Uterus (tissue), 4 donors: ENCODE measurements around the gene MESP2. TPM values are rescaled to one million over a fixed set of nuclear protein-coding genes. Genes with fewer than 3 reads are reported as not detected.

Experiments used
- DNase-seq, 2 donors: peaks; one replicate each; pipeline ENCODE4 v3.0.0-alpha.2; 2019 to 2020
- H3K27ac ChIP-seq, 2 donors: fragments of 200-600 bp; sonication (generic); 1 replicate in 1 of 2; 2 replicates in 1 of 2; pipeline ENCODE4 v1.5.1; 2016 to 2018
- H3K27me3 ChIP-seq, 2 donors: fragments of 200-600 bp; sonication (generic); one replicate each; pipeline ENCODE4 v1.5.1; 2018 to 2019; ENCODE audit warnings: control low read depth in 1 of 2
- H3K36me3 ChIP-seq, 2 donors: fragments of 200-600 bp; sonication (generic); one replicate each; pipeline ENCODE4 v1.5.1; 2019; ENCODE audit warnings: control low read depth in 1 of 2
- H3K4me1 ChIP-seq, 2 donors: fragments of 200-600 bp; sonication (generic); one replicate each; pipeline ENCODE4 v1.5.1; 2018 to 2019; ENCODE audit warnings: control low read depth in 1 of 2
- H3K4me3 ChIP-seq, 2 donors: fragments of 200-600 bp; sonication (generic); 1 replicate in 1 of 2; 2 replicates in 1 of 2; pipeline ENCODE4 v1.5.1; 2018 to 2019; ENCODE audit warnings: mild to moderate bottlenecking in 1 of 2
- H3K9me3 ChIP-seq, 2 donors: fragments of 200-600 bp; sonication (generic); one replicate each; pipeline ENCODE4 v1.5.1; 2019; ENCODE audit warnings: control low read depth in 1 of 2
- CTCF ChIP-seq, 4 experiments: fragments of 200-600 bp in 2 of 4; fragments of 450-650 bp in 2 of 4; sonication (generic) in 2 of 4; IDR thresholded peaks; one replicate each; pipeline ENCODE4 v1.5.1; 2016 to 2019; ENCODE audit warnings: antibody characterized with exemption in 4 of 4, mild to moderate bottlenecking in 2 of 4, moderate library complexity in 1 of 4
- POLR2A ChIP-seq, 2 donors: fragments of 450-650 bp; IDR thresholded peaks; one replicate each; pipeline ENCODE4 v1.6.1; 2016; ENCODE audit warnings: antibody characterized with exemption in 2 of 2, mild to moderate bottlenecking in 1 of 2, moderate library complexity in 1 of 2
- intact Hi-C: fragments of 100-400 bp; cut with DNase I; formaldehyde crosslinking; loops from one replicate; pipeline ENCODE4 v1.15.1; 2023; ENCODE audit warnings: low total_unique reads
- total RNA-seq, 4 donors: library from RNA; depleted of rRNA in 3 of 4; stranded (reverse); fragments of >200 nt in 3 of 4; gene quantifications; one replicate each; pipeline versions ENCODE4 v1.1.0 to v1.2.4, GENCODE V29; 2014 to 2023
- donor health status: DM: yes; HTN: yes; CAD: no.

Gene MESP2
- total RNA-seq, 4 donors from 2014 or later = 0.21 TPM; not detected in 3

DNA sequence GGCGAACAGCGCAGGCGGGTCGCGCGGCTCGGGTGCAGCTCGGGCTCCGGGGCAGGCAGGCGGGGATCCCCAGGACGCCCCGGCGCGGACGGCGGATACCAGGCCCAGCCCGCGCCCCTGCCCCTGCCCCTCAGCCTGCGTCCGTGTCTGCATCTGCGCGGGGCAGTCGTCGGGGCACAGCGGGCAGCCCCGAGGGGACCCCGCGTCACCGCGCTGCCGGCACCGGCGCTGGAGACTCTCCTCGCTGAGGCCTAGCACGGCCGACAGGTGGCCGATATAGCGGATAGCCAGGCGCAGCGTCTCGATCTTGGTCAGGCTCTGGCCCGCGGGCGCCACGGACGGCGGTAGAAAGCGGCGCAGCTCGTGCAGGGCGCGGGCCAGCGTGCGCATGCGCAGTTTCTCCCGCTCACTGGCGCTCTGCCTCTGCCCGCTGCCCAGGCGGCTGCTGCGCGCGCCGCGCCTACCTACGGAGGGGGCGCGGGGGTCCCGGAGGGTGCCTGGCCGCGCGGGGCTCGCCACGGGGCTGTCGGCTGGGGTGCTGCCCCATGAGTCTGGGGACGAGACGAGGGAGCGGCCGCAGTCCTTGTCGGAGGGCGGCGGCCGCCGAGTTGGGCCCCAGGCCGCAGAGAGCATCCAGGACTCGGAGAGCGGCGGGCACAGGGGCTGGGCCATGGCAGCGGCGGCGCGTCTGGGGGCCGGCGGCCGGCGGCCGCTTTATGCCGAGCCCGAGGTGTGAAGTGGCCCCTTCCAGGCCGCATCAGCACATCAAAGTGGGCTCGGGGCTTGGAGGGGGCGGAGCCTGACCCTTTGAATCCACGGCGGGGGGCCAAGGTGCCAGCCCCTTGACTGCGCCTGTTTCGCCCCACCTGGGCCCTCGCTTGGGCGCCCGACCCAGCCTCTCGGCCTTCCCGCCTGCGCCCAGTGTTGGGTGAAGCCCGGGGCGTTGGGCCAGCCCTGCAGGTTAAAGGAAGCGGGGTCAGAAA, 25.3 kb upstream of the MESP2 start, which contains the start of gene MESP1:
TSS of gene MESP1 (minus strand) at position 690 of the 983 bp plus-strand sequence. CDS start at position 672, 18 bp downstream.
- no peaks in the 10 kb centered on the region for H3K9me3 ChIP-seq
- H3K27ac ChIP-seq = peak within 1 kb of the TSS; percentile 53 to 67
- intact Hi-C loops = no loop called here

GRCh38 chr15:89751748-89752147, 24.4 kb upstream of the MESP2 start:
- Histone ChIP-seq H3K27ac (no peak overlapping the region), H3K27me3 (no peaks in the 10 kb centered on the region), H3K4me1 (peaks cover 0 to 7% of the 10 kb centered on the region in 2 donors), H3K9me3 (no peaks in the 10 kb centered on the region), H3K4me3 (no peak overlapping the region), H3K36me3 (no peaks in the 10 kb centered on the region)
- intact Hi-C loops = no loop called here
- TF ChIP-seq POLR2A (IDR thresholded peaks at IDR 0.05) (no peak), CTCF (IDR thresholded peaks at IDR 0.05) (no peak)
- DNase-seq = no peak

More for the DNA sequence above, 25.3 kb upstream of the MESP2 start, which contains the start of gene MESP1:
- peaks cover 0 to 3% of the 10 kb centered on the region in 2 donors for H3K27me3 ChIP-seq
- peak; percentile 47 to 93 (median 86) for TF ChIP-seq CTCF (IDR thresholded peaks at IDR 0.05)
- TF ChIP-seq POLR2A (IDR thresholded peaks at IDR 0.05) = peak; percentile 61 to 70
- H3K36me3 ChIP-seq = no peaks in the 10 kb centered on the region
- peaks cover 0 to 7% of the 10 kb centered on the region in 2 donors for H3K4me1 ChIP-seq
- peak within 1 kb of the TSS; percentile 35 to 73 for H3K4me3 ChIP-seq
- peak; percentile 90 for DNase-seq

- H3K36me3 ChIP-seq = no peaks in the 10 kb centered on the region
- H3K27ac ChIP-seq = no peak overlapping the region
- no peak for DNase-seq
- H3K4me1 ChIP-seq = peaks cover 0 to 7% of the 10 kb centered on the region in 2 donors
- intact Hi-C loops = no loop called here
- no peak for TF ChIP-seq CTCF (IDR thresholded peaks at IDR 0.05)
- TF ChIP-seq POLR2A (IDR thresholded peaks at IDR 0.05) = no peak
- no peaks in the 10 kb centered on the region for H3K9me3 ChIP-seq
- H3K4me3 ChIP-seq = no peak overlapping the region
- H3K27me3 ChIP-seq = no peaks in the 10 kb centered on the region
Observed at GRCh38 chr15:89753855-89754254, 22.3 kb upstream of the MESP2 start.

DNA sequence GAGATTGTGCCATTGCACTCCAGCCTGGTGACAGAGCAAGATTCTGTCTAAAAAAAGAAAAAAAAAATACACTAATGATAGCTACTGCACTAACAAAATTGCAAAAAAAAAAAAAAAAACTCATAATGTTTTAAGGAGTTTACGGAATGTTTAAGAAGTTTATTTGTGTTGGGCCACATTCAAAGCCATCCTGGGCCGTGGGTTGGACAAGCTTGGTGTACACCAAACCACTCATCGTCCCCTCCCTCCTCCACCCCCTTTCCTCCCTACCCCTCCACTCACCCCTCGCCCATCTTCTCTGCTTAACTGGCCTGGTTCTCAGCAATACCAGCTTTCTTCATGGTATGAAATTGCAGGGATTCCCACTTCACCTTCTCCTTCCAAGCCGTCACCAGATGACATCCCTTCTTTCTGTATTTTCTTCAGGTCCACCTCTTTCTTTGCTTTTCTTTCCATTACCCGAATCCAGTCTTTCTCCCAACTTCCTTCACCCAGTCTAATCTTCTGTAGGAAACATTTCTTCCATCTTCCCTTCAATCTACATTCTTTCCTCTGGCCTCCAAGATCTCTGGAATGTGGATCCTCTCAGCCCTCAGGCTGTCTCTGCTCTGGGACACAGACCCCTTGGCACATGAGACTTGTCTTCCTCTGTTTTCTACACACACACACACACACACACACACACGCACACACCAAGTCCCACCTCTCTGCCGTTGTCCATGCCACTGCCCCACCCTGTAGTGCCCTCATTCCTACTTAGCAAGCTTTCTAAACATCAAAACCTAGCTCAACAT, 21.6 kb upstream of the MESP2 start:
- Histone ChIP-seq H3K4me1 (peaks cover 0 to 7% of the 10 kb centered on the region in 2 donors), H3K27ac (no peak overlapping the region), H3K9me3 (no peaks in the 10 kb centered on the region), H3K4me3 (no peak overlapping the region), H3K36me3 (no peaks in the 10 kb centered on the region), H3K27me3 (no peaks in the 10 kb centered on the region)
- intact Hi-C loops = loop anchor here (5.0 kb wide), 1 partner anchor 118 kb away; no protein-coding TSS in a partner anchor
- no peak for DNase-seq
- TF ChIP-seq POLR2A (IDR thresholded peaks at IDR 0.05) = no peak
- no peak for TF ChIP-seq CTCF (IDR thresholded peaks at IDR 0.05)
